HG02981 (cell line): Measurements from ENCODE around the gene NDUFS3.
A peak's percentile ranks its signal among the peaks of the same experiment; 100 is the strongest.
"Not testable (repeated sequence)": the region's sequence is repeated elsewhere in the genome, so short reads cannot be mapped to it uniquely, and the experiment has no call there.

Experiments
- ATAC-seq: cut with Tn5 transposase; IDR thresholded peaks from one replicate; pipeline ENCODE4 v1.9.1; 2021; ENCODE audit warnings: mild to moderate bottlenecking, moderate library complexity; ENCODE audit not compliant: unreplicated experiment

The NDUFS3 gene

DNA sequence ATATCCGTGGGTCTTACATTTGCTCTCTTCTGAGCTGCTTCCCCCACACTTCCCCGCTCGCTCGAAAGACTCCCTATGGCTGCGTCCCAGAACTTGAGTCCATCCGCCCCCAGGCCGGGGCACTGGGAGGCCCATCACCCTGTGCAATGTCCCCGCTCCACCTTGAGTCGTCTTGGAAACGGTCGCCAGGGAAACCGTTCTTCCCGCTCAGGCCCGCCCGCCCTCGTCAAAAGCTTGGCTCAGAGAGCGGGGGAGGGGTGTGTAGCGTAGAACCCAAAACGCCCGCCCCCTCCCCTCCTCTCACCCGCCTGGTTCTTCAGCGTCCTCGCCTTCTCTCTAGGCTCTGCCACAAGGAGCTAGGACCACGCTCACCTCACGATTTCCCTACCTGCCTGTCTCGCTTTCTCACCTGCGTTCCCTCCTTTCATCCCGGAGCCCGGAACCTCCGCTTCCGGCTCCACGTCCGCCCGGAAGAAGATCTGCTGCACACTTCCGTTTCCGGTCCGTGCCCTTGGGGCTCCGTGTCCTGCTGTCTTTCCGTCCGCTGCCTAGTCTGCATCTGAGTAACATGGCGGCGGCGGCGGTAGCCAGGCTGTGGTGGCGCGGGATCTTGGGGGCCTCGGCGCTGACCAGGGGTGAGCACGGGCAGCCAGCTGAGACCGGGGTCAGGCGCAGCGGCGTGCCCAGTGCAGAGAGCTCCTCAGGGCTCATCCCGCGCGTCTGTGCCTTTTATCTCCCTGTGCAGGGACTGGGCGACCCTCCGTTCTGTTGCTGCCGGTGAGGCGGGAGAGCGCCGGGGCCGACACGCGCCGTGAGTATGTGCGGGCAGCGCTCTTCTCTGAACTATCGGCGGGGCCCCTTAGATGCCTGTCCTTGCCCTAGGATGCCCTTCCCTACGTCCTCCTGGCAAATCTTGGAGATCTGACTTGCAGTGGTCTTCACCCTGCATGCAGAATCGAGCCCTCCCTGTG lies at the start of gene NDUFS3, which contains the start of gene KBTBD4:
NDUFS3 (plus strand) TSS at position 551 of the 971 bp plus-strand sequence; CDS start at position 569, 18 bp downstream.
KBTBD4 (minus strand) TSS at position 447 of the 971 bp plus-strand sequence; CDS start at position 428, 19 bp downstream.
- ATAC-seq = peak; percentile 89

DNA sequence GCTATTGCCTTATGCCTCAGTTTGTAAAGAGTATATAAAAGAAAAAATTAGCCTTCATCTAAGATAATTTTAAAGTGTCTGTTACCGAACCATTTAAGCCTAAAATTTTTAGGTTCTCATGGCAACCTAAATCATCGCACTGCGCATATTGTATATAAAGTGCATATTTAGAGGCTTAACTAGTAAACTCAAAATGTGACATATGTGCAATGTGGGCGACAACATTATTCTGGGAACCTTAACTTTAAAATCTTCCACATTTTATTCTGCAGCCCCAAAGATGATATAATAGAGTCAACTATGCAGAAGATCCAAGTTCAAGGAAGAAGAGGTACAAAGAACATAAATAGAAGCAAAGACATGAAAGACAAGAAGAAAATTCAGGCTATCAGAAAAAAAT lies 48.9 kb upstream of the NDUFS3 start:
- no peak for ATAC-seq

DNA sequence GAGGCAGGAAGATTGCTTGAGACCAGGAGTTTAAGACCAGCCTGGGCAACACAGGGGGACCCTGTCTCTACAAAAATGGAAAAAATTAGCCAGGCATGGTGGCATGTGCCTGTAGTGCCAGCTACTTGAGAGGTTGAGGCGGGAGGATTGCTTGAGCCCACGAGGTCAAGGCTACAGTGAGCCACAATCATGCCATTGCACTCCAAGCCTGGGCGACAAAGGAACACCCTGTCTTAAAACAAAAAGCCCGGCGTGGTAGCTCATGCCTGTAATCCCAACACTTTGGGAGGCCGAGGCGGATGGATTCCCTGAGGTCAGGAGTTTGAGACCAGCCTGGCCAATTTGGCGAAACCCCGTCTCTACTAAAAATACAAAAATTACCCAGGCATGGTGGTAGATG lies 48.2 kb upstream of the NDUFS3 start:
- not testable (repeated sequence) for ATAC-seq

DNA sequence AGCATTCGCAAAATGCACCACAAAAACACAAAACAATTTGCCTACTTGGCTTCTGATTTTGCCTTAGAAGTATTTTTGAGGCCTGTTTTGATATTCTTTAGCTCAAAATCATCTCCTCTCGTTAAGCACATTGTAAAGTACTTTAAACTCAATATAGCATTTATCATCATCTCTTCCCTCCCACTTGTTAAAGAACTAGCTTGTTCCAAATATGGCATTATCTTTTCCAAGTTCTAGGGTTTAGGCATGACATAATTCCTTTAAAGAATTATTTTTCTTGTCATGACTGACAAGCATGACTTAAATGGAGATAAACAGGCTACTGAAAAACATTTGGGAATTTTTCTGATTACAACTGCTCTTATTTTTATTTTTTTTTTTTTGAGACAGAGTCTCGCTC lies 47.2 kb upstream of the NDUFS3 start:
- ATAC-seq = no peak

DNA sequence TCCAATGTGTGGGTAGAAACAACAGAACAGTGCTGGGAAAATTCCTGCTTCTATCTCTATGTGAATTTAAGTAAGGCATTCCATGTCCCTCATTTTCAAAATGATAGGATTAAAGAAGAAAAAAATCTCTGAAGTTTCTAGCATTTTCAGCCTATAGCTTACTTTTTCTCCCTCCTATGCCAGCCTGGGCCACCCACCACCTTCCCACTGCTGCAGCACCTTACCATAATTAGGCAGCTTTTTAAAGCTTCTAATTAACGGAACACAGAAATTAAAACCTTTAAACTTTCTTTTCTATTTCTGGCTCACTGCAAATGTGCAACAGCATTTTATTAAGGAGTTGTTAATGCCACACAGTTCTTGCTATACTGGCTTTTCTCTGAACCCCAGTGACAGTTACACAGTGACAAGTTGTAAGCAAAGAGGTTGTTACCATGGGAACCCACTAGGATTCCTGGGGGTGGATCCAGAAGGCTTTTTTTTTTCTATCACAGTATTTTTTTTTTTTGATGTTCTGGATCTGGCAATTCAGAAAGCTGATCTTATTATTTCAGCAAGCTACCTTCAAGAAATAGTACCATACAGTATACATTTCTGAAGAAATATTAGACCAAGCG lies 46.2 kb upstream of the NDUFS3 start:
- no peak for ATAC-seq

DNA sequence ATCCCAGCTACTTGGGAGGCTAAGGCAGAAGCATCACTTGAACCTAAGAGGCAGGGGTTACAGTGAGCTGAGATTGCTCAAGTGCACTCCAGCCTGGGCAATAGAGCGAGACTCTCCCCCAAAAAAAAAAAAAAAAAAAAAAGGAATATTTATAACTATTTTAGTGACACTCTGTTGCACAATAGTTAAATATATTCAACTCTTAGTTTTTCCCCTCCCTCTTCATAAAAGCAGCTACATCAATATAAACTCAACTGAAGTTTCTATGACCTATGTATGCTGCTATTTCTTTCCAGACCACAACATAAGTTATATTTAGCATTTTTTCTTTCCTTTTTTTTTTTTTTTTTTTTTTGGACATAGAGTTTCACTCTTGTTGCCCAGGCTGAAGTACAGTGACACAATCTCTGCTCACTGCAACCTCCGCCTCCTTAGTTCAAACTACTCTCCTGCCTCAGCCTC lies 45.2 kb upstream of the NDUFS3 start:
- ATAC-seq = no peak

DNA sequence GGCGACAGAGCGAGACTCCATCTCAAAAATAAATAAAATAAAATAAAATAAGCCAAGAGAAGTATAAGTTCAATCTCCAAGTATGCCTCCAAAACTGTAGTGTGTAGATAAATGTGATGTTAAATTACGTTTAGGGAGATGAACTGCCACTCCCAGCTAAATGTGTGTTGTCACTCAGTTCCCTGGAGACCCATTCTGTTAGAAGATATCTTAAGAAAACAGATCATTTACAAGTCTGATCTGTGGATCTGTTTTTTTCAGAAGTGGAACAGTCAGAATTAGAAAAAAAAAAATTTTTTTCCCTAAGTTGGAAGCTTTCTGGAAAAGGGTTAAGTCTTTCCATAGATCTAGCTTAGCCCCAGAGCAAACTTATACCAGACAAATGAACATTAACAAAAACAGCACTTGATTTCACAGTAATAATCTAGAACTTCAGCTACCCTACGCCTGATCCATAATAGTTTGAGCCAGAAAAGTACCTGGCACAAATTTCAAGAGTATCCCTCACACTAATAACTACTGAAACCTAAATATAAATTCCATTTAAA lies 44.1 kb upstream of the NDUFS3 start:
- no peak for ATAC-seq

DNA sequence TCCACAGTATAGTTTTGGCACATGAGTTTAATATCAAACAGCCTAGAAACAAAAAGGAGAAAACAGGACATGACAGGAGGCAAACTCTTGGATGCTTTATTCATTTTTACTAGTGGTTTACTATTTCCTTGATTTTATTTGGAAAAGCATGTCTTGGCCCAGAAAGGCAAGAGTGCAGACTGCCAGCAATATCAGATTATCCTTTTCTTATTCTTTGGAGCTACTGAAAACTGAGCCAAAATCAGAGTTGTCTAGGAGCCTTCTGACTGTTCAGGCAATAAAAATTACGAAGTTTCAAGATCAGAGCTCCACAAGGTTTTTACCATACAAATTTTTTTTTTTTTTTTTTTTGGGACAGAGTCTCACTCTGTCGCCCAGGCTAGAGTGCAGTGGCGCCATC lies 42.0 kb upstream of the NDUFS3 start:
- ATAC-seq = no peak

DNA sequence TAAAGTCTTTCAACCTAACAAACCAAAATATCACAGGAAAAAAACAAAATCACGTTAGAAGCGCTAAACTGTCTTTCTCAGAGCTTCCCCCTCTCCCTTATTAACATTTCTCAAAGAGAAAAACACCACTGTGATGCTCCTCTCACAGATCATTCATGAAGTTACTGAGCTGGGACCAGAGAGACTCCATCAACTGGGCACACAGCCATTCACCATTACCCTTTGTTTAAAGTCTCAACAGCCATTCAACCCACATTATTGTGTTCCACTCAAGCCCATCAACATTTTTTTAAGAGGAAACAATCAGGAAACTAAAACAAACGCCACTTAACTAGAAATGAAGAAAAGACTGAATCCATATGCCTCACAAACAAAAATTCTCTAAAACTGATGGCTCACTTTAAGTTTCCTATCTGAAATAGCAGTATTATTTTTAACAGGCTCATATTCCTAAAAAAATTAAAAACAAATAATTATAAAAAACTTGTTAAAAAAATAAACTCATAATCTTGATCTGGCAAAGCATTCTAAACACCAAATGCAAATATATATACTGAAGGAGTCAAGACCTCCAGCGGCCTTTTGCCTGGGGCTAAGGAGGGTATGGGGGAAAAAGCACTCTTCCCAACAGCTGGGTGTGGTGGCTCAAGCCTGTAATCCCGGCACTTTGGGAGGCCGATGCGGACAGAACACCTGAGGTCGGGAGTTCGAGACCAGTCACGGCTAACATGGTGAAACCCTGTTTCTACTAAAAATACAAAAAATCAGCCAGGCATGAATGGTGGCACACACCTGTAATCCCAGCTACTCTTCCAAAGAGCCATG lies 39.9 kb upstream of the NDUFS3 start:
- ATAC-seq = no peak

DNA sequence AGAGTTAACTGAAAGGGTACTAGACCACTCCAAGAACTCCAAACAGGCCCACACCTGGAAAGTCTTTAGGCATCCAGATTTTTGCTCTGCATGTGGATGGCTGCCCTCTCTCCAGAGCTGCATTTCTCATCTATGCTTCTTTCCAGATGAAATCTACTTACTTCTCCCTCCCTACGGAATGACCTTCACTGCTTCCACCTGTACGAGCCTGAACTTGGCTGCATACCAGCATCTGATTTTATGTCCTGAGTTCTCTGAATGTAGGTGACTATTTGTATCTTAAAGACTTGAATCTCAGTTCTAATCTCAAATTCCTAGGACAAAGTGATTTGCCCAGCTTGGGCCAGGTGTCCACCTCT lies 39.2 kb upstream of the NDUFS3 start:
- no peak for ATAC-seq

DNA sequence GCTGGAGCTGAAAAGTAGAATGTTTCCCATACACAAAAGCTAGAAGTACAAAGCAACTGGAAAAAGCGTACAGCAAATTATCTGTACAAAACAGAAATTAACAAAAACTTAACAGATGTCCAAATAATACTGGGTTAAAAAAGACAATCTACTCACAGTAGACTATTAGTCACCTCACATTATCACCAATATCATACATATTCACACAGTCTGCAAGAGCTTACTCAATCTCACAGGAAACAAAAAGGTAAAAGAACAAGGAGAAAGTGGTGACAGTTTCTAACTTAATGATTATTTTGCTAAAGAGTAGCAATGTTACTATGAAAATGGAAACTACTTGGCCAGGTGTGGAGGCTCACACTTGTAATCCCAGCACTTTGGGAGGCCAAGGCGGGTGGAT lies 37.8 kb upstream of the NDUFS3 start:
- no peak for ATAC-seq

DNA sequence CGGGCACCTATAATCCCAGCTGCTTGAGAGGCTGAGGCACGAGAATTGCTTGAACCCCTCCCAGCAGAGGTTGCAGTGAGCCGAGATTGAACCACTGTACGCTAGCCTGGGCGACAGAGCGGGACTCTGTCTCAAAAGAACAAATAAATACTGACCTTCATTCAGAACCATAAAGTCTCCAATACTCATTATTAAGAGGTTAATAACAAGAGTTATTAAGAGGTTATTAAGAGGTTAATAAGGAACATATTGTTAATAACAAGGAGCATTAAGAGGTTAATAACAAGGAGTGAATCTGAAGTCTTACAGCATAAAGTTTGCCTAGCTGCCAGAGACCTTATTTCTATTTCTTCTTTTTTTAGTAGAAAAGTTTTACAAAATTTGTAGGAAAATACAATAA lies 33.6 kb upstream of the NDUFS3 start:
- ATAC-seq = no peak

DNA sequence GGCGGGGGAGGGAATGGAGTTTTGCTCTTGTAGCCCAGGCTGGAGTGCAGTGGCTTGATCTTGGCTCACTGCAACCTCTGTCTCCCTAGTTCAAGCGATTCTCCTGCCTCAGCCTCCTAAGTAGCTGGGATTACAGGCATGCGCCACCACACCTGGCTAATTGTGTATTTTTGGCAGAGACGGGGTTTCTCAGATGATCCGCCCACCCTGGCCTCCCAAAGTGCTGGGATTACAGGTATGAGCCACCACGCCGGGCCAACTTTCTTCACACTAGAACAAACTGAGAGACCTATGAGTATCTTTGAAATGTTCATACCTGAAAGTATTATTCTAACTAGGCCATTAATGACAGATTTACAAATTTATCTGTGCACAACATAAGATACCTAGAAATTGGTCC lies 32.6 kb upstream of the NDUFS3 start:
- ATAC-seq = not testable (repeated sequence)

DNA sequence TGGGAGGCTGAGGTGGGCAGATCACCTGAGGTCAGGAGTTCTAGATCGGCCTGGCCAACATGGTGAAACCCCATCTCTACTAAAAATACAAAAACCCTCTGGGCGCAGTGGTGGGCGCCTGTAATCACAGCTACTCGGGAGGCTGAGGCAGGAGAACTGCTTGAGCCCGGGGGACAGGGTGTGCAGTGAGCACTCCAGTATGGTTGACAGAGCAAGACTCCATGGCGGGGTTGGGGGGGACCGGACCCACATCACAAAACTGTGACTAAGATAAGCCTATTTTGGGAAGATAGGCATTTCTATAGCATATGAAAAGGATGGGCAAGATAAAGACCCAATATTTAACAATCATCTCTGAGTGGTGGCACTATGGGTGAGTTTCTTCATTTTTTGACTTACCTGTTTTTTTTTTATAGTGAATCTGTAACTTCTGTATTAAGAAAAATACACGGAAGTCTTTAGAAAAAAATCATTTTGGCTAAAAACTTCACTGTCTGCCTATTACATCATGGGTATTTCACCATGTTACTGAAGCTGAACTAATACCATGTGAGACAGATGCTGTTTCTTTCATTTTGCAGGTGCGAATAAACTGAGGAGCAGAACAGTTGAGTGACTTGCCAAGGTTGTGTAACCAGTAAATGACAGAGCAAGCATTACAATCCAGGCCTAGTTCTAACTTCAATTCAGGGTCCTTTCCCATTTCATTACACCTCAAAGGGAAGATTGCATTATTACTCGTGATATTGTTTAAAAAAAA lies 28.4 kb upstream of the NDUFS3 start:
- ATAC-seq = no peak

DNA sequence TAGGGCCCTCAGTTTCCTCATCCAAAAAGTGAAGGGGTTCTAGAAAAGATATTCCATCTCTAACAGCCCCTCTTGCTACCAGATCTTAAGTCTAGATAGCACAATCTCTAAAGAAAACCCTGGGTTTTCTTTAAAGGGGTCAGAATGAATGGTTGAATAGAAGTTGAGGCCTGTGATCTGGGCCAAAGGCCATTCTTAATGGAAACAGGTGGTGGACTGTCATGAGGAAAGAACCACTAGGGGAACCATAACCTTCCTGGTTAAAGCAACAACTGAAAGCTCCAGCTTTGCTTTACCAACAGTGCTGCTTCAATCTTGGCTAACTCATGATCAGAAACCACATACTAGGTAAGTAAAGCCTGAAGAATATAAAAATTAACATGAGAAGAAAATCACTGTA lies 27.8 kb upstream of the NDUFS3 start:
- no peak for ATAC-seq

DNA sequence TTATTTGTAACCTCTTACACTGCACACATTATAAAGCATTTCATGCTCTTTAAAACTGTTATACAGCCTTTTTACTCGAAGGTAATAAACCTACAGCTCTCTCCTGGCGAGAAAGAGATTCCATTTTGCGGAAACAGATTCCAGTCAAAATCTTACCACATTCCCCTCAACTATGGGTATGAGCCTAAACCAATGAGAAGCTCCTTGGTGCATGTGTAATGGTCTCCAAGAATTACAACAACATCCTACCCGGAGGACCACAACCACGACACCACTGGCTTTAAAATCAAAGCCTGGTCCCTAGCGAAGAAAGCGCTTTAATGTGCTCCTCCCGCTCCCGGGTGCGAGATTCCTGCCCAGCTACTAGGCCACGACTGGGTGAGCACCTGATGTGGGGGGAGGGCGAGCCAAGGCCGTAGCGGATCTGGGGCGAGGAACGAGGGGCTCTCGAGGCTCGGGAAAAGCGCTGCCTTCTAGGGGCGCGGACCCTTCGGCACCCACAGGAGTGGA lies 26.8 kb upstream of the NDUFS3 start:
- ATAC-seq = peak; percentile 4

DNA sequence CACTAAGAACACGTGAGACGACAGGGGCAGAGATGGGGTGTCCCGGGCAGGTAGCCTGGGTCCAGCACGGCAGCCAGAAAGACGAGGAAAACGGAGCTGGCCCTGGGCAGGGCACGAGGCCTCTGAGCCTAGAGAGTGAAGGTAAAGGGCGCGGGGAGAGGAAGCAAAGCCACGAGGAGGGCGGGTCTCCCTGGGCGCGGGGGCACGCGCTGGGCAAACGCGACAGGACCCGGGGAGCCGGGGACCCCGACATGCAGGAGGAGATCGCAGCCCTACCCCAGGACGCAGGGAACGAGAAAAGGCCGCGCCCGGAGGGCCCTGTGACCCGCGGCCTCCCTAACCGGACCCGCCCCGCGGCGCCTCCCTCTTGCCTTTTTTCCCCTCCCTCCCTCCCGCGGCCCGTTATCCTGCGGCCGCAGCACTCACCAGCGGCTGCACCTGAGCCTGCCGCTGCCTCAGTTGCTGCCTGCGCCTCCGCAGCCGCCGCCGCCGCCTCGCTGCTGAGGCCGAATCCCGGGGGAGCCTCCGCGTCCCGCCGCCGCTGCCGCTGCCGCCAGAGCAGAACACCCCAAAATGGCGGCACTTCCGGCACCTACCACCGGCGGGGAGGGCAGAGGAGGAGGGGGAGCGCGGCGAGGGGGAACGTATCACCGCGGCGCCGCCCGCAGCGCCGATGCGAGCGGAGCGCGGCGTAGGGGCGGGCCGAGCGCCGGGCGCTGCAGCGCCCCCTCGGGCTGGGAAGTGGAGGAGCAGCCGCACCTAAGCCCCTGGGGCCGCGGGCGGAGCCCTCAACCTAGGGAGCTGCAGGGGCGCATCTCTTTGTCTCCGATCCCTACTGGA lies 26.1 kb upstream of the NDUFS3 start, which contains the start of gene CELF1:
CELF1 (minus strand) TSS at position 567 of the 840 bp plus-strand sequence. CDS start 53,609 bp downstream, outside the sequence.
- ATAC-seq = peak; percentile 92

DNA sequence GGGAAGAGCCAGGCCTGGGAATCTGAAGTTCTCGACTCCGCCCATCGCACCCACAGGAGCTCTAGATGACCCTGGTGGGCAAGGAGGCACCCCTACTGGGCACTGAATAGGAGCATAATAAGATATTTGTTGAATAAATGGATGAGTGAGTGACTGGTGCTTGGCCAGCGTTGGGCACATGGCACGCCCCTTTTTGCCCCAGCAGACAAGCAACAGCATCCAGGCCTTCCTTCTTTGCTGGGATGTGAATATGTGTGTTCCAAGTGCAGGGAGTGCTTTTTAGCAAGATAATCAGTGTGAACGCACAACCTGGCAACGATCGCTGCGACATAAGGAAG lies 25.5 kb upstream of the NDUFS3 start:
- peak; percentile 19 for ATAC-seq

DNA sequence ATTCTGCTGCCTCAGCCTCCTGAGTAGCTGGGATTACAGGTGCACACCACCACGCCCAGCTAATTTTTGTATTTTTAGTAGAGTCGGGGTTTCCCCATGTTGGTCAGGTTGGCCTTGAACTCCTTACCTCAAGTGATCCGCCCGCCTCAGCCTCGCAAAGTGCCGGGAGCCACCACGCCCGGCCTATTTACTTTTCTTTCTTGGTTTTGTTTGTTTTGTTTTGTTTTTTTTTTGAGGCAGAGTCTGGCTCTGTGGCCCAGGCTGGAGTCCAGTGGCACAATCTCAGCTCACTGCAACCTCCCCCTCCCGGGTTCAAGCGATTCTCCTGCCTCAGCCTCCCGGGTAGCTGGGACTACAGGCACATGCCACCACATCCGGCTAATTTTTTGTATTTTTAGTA lies 21.9 kb upstream of the NDUFS3 start:
- ATAC-seq = not testable (repeated sequence)
